Upper lobe of right lung (tissue), 1 donor: ENCODE data around the gene LDLRAP1. TPM values are rescaled to one million over a fixed set of nuclear protein-coding genes. Genes with fewer than 3 reads are reported as not detected.

ENCODE experiments used
- ATAC-seq: fragments of 200-7000 bp; cut with Tn5 transposase; one replicate; pipeline ENCODE4 v1.9.1; 2020; ENCODE audit warnings: mild to moderate bottlenecking, moderate library complexity
- DNase-seq: peaks from one replicate; pipeline ENCODE4 v3.0.0-alpha.2; 2020
- H3K27ac ChIP-seq: fragments of 200-600 bp; one replicate; pipeline ENCODE4 v1.8.0; 2022
- H3K27me3 ChIP-seq: fragments of 200-600 bp; one replicate; pipeline ENCODE4 v1.8.0; 2022; ENCODE audit warnings: mild to moderate bottlenecking
- H3K36me3 ChIP-seq: fragments of 200-600 bp; one replicate; pipeline ENCODE4 v1.8.0; 2022
- H3K4me1 ChIP-seq: fragments of 200-600 bp; one replicate; pipeline ENCODE4 v1.8.0; 2022
- H3K4me3 ChIP-seq: fragments of 200-600 bp; one replicate; pipeline ENCODE4 v1.8.0; 2022; ENCODE audit warnings: mild to moderate bottlenecking
- H3K9me3 ChIP-seq: fragments of 200-600 bp; one replicate; pipeline ENCODE4 v1.8.0; 2022
- CTCF ChIP-seq: fragments of 200-600 bp; IDR thresholded peaks from one replicate; pipeline ENCODE4 v1.8.0; 2022; ENCODE audit warnings: antibody characterized with exemption
- intact Hi-C: fragments of 100-400 bp; cut with DNase I; formaldehyde crosslinking; loops from one replicate; pipeline ENCODE4 v1.11.0; 2022
- total RNA-seq: library from RNA; stranded (reverse); fragmentation: NEBNext Ultra II Directional; extraction: Animal tissue kit (Norgen Biotek cat#: 25700); gene quantifications from one replicate; pipeline ENCODE4 v1.2.1, GENCODE V29; 2021
- donor health status: DM: no; HTN: yes; CAD: no; lungs with severe emphysema.

The LDLRAP1 gene
- total RNA-seq, 1 donor from 2014 or later = 35.1 TPM

GRCh38 chr1:25612421-25612820, 69.0 kb downstream of the LDLRAP1 start:
- Histone ChIP-seq H3K36me3 (no peaks in the 10 kb centered on the region), H3K4me1 (peaks cover 11% of the 10 kb centered on the region), H3K27me3 (no peaks in the 10 kb centered on the region), H3K27ac (no peak overlapping the region), H3K9me3 (no peaks in the 10 kb centered on the region), H3K4me3 (no peak overlapping the region)
- no peak for TF ChIP-seq CTCF
- intact Hi-C loops = loop anchor here (10.0 kb wide), 1 partner anchor 182 kb away; no protein-coding TSS in a partner anchor
- no peak for DNase-seq
- no peak for ATAC-seq

GRCh38 chr1:25613091-25613490, 69.7 kb downstream of the LDLRAP1 start:
- DNase-seq = no peak
- no peaks in the 10 kb centered on the region for H3K9me3 ChIP-seq

GRCh38 chr1:25614501-25615171, 71.2 kb downstream of the LDLRAP1 start:
- Histone ChIP-seq H3K9me3 (no peaks in the 10 kb centered on the region), H3K36me3 (no peaks in the 10 kb centered on the region), H3K4me3 (no peak overlapping the region), H3K4me1 (peaks cover 15% of the 10 kb centered on the region), H3K27me3 (no peaks in the 10 kb centered on the region), H3K27ac (no peak overlapping the region)
- ATAC-seq = no peak
- intact Hi-C loops = loop anchor here (10.0 kb wide), 1 partner anchor 180 kb away; no protein-coding TSS in a partner anchor
- TF ChIP-seq CTCF = no peak
- no peak for DNase-seq

More at GRCh38 chr1:25613091-25613490, 69.7 kb downstream of the LDLRAP1 start:
- no peaks in the 10 kb centered on the region for H3K27me3 ChIP-seq
- peaks cover 12% of the 10 kb centered on the region for H3K4me1 ChIP-seq
- no peak overlapping the region for H3K27ac ChIP-seq
- no peak for TF ChIP-seq CTCF
- no peak overlapping the region for H3K4me3 ChIP-seq
- no peak for ATAC-seq
- H3K36me3 ChIP-seq = no peaks in the 10 kb centered on the region
- intact Hi-C loops = loop anchor here (10.0 kb wide), 1 partner anchor 182 kb away; no protein-coding TSS in a partner anchor

- ATAC-seq (no peak), DNase-seq (no peak)
- Histone ChIP-seq H3K9me3 (no peaks in the 10 kb centered on the region), H3K4me3 (no peak overlapping the region), H3K27me3 (no peaks in the 10 kb centered on the region), H3K27ac (no peak overlapping the region), H3K36me3 (no peaks in the 10 kb centered on the region), H3K4me1 (peaks cover 17% of the 10 kb centered on the region)
- no peak for TF ChIP-seq CTCF
- intact Hi-C loops = loop anchor here (10.0 kb wide), 1 partner anchor 180 kb away; no protein-coding TSS in a partner anchor
Observed at GRCh38 chr1:25615172-25615541, 71.8 kb downstream of the LDLRAP1 start.

- Histone ChIP-seq H3K4me1 (peaks cover 20% of the 10 kb centered on the region), H3K4me3 (peak overlapping the region; percentile 63), H3K36me3 (no peaks in the 10 kb centered on the region), H3K27ac (peak overlapping the region; percentile 72), H3K27me3 (no peaks in the 10 kb centered on the region), H3K9me3 (no peaks in the 10 kb centered on the region)
- no peak for ATAC-seq
- intact Hi-C loops = loop anchor here (10.0 kb wide), 1 partner anchor 179 kb away; no protein-coding TSS in a partner anchor
- no peak for TF ChIP-seq CTCF
- no peak for DNase-seq
Observed at GRCh38 chr1:25615563-25616094, 72.2 kb downstream of the LDLRAP1 start.
